ENCODE measurements around the gene RBM39. TPM values are rescaled to one million over a fixed set of nuclear protein-coding genes. Genes with fewer than 3 reads are reported as not detected.

The RBM39 gene
- total and polyA plus RNA-seq, 2 experiments from 2014 or later, result 259 to 413 TPM

DNA sequence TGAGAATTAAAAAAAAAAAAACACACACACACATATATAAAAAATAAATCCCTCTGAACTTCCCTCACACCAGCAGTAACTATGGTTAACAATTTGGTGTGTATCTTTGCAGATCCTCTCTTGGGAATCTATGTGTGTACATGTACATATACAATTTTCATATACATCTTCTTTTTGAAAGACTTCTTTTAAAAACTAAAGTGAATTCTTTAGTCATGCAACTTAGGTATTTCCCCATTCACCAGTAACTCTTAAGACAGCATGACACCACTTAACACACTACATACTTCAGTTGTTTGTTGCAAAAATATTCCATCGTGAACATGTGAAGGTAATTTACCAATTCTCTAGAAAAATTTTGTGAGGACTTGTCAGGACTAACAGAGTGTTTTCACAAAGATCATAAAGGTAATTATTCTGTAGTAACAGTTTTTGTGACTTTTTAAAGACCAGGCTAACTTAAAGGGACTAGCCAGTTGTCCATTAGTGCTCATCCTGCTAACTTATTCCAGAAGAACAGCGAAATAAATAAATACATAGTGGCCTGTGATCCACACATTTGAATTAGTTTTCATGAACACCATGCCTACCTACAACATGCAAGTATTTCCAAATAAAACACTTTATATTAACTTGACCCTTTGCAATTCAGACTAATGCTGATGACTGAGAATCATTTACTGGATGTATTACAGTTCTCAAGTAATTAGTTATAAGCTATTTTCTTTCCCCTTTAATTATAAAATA, 12.1 kb downstream of the RBM39 start (continued):
- TF ChIP-seq, protein P1, sequence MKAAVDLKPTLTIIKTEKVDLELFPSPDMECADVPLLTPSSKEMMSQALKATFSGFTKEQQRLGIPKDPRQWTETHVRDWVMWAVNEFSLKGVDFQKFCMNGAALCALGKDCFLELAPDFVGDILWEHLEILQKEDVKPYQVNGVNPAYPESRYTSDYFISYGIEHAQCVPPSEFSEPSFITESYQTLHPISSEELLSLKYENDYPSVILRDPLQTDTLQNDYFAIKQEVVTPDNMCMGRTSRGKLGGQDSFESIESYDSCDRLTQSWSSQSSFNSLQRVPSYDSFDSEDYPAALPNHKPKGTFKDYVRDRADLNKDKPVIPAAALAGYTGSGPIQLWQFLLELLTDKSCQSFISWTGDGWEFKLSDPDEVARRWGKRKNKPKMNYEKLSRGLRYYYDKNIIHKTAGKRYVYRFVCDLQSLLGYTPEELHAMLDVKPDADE (IDR thresholded peaks at IDR 0.05), result no peak
- no peak for TF ChIP-seq POLR2AphosphoS5 (IDR thresholded peaks at IDR 0.05; ENCODE audit: low read depth)
- TF ChIP-seq, protein P2, sequence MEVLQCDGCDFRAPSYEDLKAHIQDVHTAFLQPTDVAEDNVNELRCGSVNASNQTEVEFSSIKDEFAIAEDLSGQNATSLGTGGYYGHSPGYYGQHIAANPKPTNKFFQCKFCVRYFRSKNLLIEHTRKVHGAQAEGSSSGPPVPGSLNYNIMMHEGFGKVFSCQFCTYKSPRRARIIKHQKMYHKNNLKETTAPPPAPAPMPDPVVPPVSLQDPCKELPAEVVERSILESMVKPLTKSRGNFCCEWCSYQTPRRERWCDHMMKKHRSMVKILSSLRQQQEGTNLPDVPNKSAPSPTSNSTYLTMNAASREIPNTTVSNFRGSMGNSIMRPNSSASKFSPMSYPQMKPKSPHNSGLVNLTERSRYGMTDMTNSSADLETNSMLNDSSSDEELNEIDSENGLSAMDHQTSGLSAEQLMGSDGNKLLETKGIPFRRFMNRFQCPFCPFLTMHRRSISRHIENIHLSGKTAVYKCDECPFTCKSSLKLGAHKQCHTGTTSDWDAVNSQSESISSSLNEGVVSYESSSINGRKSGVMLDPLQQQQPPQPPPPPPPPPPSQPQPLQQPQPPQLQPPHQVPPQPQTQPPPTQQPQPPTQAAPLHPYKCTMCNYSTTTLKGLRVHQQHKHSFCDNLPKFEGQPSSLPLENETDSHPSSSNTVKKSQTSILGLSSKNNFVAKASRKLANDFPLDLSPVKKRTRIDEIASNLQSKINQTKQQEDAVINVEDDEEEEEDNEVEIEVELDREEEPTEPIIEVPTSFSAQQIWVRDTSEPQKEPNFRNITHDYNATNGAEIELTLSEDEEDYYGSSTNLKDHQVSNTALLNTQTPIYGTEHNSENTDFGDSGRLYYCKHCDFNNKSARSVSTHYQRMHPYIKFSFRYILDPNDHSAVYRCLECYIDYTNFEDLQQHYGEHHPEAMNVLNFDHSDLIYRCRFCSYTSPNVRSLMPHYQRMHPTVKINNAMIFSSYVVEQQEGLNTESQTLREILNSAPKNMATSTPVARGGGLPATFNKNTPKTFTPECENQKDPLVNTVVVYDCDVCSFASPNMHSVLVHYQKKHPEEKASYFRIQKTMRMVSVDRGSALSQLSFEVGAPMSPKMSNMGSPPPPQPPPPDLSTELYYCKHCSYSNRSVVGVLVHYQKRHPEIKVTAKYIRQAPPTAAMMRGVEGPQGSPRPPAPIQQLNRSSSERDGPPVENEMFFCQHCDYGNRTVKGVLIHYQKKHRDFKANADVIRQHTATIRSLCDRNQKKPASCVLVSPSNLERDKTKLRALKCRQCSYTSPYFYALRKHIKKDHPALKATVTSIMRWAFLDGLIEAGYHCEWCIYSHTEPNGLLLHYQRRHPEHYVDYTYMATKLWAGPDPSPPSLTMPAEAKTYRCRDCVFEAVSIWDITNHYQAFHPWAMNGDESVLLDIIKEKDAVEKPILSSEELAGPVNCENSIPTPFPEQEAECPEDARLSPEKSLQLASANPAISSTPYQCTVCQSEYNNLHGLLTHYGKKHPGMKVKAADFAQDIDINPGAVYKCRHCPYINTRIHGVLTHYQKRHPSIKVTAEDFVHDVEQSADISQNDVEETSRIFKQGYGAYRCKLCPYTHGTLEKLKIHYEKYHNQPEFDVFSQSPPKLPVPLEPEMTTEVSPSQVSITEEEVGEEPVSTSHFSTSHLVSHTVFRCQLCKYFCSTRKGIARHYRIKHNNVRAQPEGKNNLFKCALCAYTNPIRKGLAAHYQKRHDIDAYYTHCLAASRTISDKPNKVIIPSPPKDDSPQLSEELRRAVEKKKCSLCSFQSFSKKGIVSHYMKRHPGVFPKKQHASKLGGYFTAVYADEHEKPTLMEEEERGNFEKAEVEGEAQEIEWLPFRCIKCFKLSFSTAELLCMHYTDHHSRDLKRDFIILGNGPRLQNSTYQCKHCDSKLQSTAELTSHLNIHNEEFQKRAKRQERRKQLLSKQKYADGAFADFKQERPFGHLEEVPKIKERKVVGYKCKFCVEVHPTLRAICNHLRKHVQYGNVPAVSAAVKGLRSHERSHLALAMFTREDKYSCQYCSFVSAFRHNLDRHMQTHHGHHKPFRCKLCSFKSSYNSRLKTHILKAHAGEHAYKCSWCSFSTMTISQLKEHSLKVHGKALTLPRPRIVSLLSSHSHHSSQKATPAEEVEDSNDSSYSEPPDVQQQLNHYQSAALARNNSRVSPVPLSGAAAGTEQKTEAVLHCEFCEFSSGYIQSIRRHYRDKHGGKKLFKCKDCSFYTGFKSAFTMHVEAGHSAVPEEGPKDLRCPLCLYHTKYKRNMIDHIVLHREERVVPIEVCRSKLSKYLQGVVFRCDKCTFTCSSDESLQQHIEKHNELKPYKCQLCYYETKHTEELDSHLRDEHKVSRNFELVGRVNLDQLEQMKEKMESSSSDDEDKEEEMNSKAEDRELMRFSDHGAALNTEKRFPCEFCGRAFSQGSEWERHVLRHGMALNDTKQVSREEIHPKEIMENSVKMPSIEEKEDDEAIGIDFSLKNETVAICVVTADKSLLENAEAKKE (CRISPR knock-in tag; IDR thresholded peaks at IDR 0.05), result no peak
- TF ChIP-seq JUNB (IDR thresholded peaks at IDR 0.05; ENCODE audit: unreplicated experiment), result no peak

DNA sequence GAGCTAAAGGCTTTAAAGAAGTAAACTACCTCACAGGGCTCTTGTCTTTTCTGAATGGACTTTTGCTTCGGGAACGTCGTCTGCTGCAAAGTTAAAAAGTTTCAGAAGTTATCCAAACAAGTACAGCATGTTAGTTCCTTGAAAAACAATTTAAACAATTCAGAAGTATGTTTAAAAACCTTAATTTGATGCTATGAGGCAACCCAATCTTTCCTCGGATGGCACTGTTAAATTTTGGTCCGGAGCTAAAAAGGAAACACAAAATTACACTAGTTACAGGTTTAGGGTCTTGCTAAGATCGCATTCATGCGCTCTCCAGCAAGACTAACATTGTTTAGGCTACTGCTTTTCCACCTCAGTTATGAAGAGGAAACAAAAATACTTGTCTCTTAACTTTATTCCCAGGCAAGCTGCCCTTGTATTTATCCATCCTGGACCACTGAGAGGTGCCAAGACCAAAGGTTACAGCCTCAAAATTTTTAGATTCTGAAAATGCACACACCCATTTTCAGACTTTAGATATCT, 12.7 kb downstream of the RBM39 start:
- Histone ChIP-seq H3F3A (replicated peaks; ENCODE audit: low read depth) (peaks cover 13% of the 10 kb centered on the region), H3K9me2 (ENCODE audit: insufficient read depth) (no peaks in the 10 kb centered on the region), H3K27me3 (ENCODE audit: insufficient read depth) (no peaks in the 10 kb centered on the region), H3K4me3 (no peak overlapping the region), H3K4me2 (no peak overlapping the region), H3K36me3 (ENCODE audit: insufficient read depth) (peaks cover 100% of the 10 kb centered on the region), H3K4me1 (ENCODE audit: insufficient read depth) (no peaks in the 10 kb centered on the region), H4K20me1 (replicated peaks; ENCODE audit: insufficient read depth) (peaks cover 66% of the 10 kb centered on the region), H3K27ac (ENCODE audit: low read depth) (no peak overlapping the region), H3K79me2 (replicated peaks; ENCODE audit: insufficient read depth) (peaks cover 100% of the 10 kb centered on the region), H2AFZ (no peak overlapping the region)
- no peak for DNase-seq (ENCODE audit: low spot score)
- peaks cover 12% of the 10 kb centered on the region for H3K27me3 Mint-ChIP-seq (ENCODE audit: insufficient read depth, low read depth, poor library complexity)
- no peak overlapping the region for H3K27ac Mint-ChIP-seq
- H3K36me3 Mint-ChIP-seq (ENCODE audit: low read depth), result peaks cover 98% of the 10 kb centered on the region
- H3K4me3 Mint-ChIP-seq, result no peak overlapping the region
- no peaks in the 10 kb centered on the region; the same call in 1 of the 3 replicates for H3K4me1 Mint-ChIP-seq
- H3K9me3 Mint-ChIP-seq, result no peaks in the 10 kb centered on the region; the same call in 2 of the 3 replicates
- ATAC-seq, result no peak
- TF ChIP-seq, protein P3, sequence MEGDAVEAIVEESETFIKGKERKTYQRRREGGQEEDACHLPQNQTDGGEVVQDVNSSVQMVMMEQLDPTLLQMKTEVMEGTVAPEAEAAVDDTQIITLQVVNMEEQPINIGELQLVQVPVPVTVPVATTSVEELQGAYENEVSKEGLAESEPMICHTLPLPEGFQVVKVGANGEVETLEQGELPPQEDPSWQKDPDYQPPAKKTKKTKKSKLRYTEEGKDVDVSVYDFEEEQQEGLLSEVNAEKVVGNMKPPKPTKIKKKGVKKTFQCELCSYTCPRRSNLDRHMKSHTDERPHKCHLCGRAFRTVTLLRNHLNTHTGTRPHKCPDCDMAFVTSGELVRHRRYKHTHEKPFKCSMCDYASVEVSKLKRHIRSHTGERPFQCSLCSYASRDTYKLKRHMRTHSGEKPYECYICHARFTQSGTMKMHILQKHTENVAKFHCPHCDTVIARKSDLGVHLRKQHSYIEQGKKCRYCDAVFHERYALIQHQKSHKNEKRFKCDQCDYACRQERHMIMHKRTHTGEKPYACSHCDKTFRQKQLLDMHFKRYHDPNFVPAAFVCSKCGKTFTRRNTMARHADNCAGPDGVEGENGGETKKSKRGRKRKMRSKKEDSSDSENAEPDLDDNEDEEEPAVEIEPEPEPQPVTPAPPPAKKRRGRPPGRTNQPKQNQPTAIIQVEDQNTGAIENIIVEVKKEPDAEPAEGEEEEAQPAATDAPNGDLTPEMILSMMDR (conservative IDR thresholded peaks at IDR 0.05; ENCODE audit: low read depth in 2 of 2), result no peak
- TF ChIP-seq ZNF331 (CRISPR knock-in tag; IDR thresholded peaks at IDR 0.05; ENCODE audit: low read depth), result no peak
- TF ChIP-seq NANOG (IDR thresholded peaks at IDR 0.05; ENCODE audit: borderline replicate concordance), result no peak

Data from GM23338 (cell line).